Smooth muscle cell (in vitro differentiated cells): ENCODE data around the gene SMYD3. TPM values are rescaled to one million over a fixed set of nuclear protein-coding genes. Genes with fewer than 3 reads are reported as not detected.

ENCODE experiments used
- DNase-seq: peaks from one replicate; lab custom pipeline; 2025; ENCODE audit not compliant: unreplicated experiment; lab: John Stamatoyannopoulos, UW
- H2AFZ ChIP-seq: fragments of 200-600 bp; sonication (generic); 2 replicates; pipeline ENCODE4 v1.6.0; 2016; ENCODE audit warnings: antibody characterized with exemption, low read depth, mild to moderate bottlenecking
- H3F3A ChIP-seq: fragments of 200-600 bp; sonication (generic); 2 replicates; pipeline ENCODE4 v1.6.0; 2017; ENCODE audit warnings: antibody characterized with exemption, low read depth
- H3K27ac ChIP-seq: fragments of 200-600 bp; sonication (generic); 2 replicates; pipeline ENCODE4 v1.5.1; 2016; ENCODE audit warnings: low read depth, mild to moderate bottlenecking
- H3K27me3 ChIP-seq: fragments of 200-600 bp; sonication (generic); 2 replicates; pipeline ENCODE4 v1.6.1; 2016; ENCODE audit warnings: low read depth, mild to moderate bottlenecking
- H3K36me3 ChIP-seq: fragments of 200-600 bp; sonication (generic); 2 replicates; pipeline ENCODE4 v1.5.1; 2016; ENCODE audit warnings: low read depth
- H3K4me1 ChIP-seq: fragments of 200-600 bp; sonication (generic); 2 replicates; pipeline ENCODE4 v1.5.1; 2016; ENCODE audit warnings: low read depth
- H3K4me2 ChIP-seq: fragments of 200-600 bp; sonication (generic); 2 replicates; pipeline ENCODE4 v1.6.0; 2016; ENCODE audit warnings: mild to moderate bottlenecking
- H3K4me3 ChIP-seq: fragments of 200-600 bp; sonication (generic); 2 replicates; pipeline ENCODE4 v1.5.1; 2016; ENCODE audit warnings: mild to moderate bottlenecking
- H3K79me2 ChIP-seq: fragments of 200-600 bp; sonication (generic); 2 replicates; pipeline ENCODE4 v1.6.0; 2016; ENCODE audit warnings: low read depth, mild to moderate bottlenecking
- H3K9ac ChIP-seq: fragments of 200-600 bp; sonication (generic); 2 replicates; pipeline ENCODE4 v1.6.0; 2016; ENCODE audit warnings: low read depth
- H3K9me3 ChIP-seq: fragments of 200-600 bp; sonication (generic); replicated peaks from 2 replicates; pipeline ENCODE4 v1.5.1; 2016; ENCODE audit warnings: low read depth
- H4K20me1 ChIP-seq: fragments of 200-600 bp; sonication (generic); 2 replicates; pipeline ENCODE4 v1.6.0; 2016; ENCODE audit warnings: low read depth
- CTCF ChIP-seq: fragments of 200-600 bp; sonication (generic); IDR thresholded peaks from 2 replicates; pipeline ENCODE4 v1.5.1; 2017; ENCODE audit warnings: borderline replicate concordance, mild to moderate bottlenecking, antibody characterized with exemption; ENCODE audit not compliant: insufficient read depth, poor library complexity, severe bottlenecking
- WGBS: methylation state at CpG from one replicate; pipeline ENCODE4 v1.1.7; 2016; ENCODE audit warnings: low lambda C conversion rate; 5-methylcytosine and 5-hydroxymethylcytosine counted together
- polyA plus RNA-seq: library from polyadenylated mRNA; unstranded; fragments of >200 nt; fragmentation: Nextera tagmentation; extraction: Ambion mirVana; gene quantifications from 2 replicates; pipeline ENCODE4 v1.2.1, GENCODE V29; 2016
- total RNA-seq: library from RNA; depleted of rRNA; stranded (reverse); fragments of >200 nt; gene quantifications from 2 replicates; pipeline ENCODE4 v1.2.3, GENCODE V29; 2014

The SMYD3 gene
- total and polyA plus RNA-seq, 2 experiments from 2014 or later: 162 to 301 TPM

GRCh38 chr1:246043556-246043955, 463.5 kb downstream of the SMYD3 start:
- Histone ChIP-seq H4K20me1 (no peaks in the 10 kb centered on the region), H3K4me1 (no peaks in the 10 kb centered on the region), H3K4me2 (no peak overlapping the region), H2AFZ (no peak overlapping the region), H3K79me2 (peaks cover 2% of the 10 kb centered on the region), H3K9me3 (no peaks in the 10 kb centered on the region), H3K27me3 (no peaks in the 10 kb centered on the region), H3K36me3 (no peaks in the 10 kb centered on the region), H3K27ac (no peak overlapping the region), H3K4me3 (no peak overlapping the region), H3F3A (no peaks in the 10 kb centered on the region), H3K9ac (no peak overlapping the region)
- 92% methylated on average over 5 of the region's 5 CpGs for WGBS
- TF ChIP-seq CTCF: no peak
- no peak for DNase-seq

- Histone ChIP-seq H3K27me3 (no peaks in the 10 kb centered on the region), H3K9me3 (no peaks in the 10 kb centered on the region), H3K4me1 (no peaks in the 10 kb centered on the region), H3K9ac (no peak overlapping the region), H3K79me2 (peaks cover 2% of the 10 kb centered on the region), H4K20me1 (no peaks in the 10 kb centered on the region), H2AFZ (no peak overlapping the region), H3K4me2 (no peak overlapping the region), H3K27ac (no peak overlapping the region), H3F3A (no peaks in the 10 kb centered on the region), H3K36me3 (no peaks in the 10 kb centered on the region), H3K4me3 (no peak overlapping the region)
- 95% methylated on average over 5 of the region's 5 CpGs for WGBS
- no peak for TF ChIP-seq CTCF
- no peak for DNase-seq
Observed at GRCh38 chr1:246041360-246041759, 465.7 kb downstream of the SMYD3 start.

- Histone ChIP-seq H3K27me3 (no peaks in the 10 kb centered on the region), H3F3A (no peaks in the 10 kb centered on the region), H3K9ac (no peak overlapping the region), H4K20me1 (no peaks in the 10 kb centered on the region), H3K4me2 (no peak overlapping the region), H2AFZ (no peak overlapping the region), H3K79me2 (peaks cover 2% of the 10 kb centered on the region), H3K27ac (no peak overlapping the region), H3K36me3 (no peaks in the 10 kb centered on the region), H3K9me3 (no peaks in the 10 kb centered on the region), H3K4me3 (no peak overlapping the region), H3K4me1 (no peaks in the 10 kb centered on the region)
- 93% methylated on average over 15 of the region's 15 CpGs for WGBS
- TF ChIP-seq CTCF: no peak
- no peak for DNase-seq
Observed at GRCh38 chr1:246040200-246040890, 466.7 kb downstream of the SMYD3 start.

GRCh38 chr1:246039584-246039983, 467.5 kb downstream of the SMYD3 start:
- Histone ChIP-seq H3K27ac (no peak overlapping the region), H3K4me2 (no peak overlapping the region), H2AFZ (no peak overlapping the region), H3K27me3 (no peaks in the 10 kb centered on the region), H3K4me3 (no peak overlapping the region), H3K9me3 (no peaks in the 10 kb centered on the region), H3K9ac (no peak overlapping the region), H4K20me1 (no peaks in the 10 kb centered on the region), H3F3A (no peaks in the 10 kb centered on the region), H3K36me3 (no peaks in the 10 kb centered on the region), H3K4me1 (no peaks in the 10 kb centered on the region), H3K79me2 (peaks cover 2% of the 10 kb centered on the region)
- no peak for TF ChIP-seq CTCF
- 88% methylated on average over 6 of the region's 6 CpGs for WGBS
- DNase-seq: no peak
